ENCODE measurements around the gene AGPAT2.

GRCh38 chr9:136676920-136677686 is 10.2 kb downstream of the AGPAT2 start:
- TF ChIP-seq SIN3A (IDR thresholded peaks at IDR 0.05; ENCODE audit: borderline replicate concordance, insufficient read depth, low read length) (no peak), POLR2AphosphoS5 (IDR thresholded peaks at IDR 0.05; ENCODE audit: low read depth, low read length) (no peak), REST (IDR thresholded peaks at IDR 0.05; ENCODE audit: insufficient read depth in 1 of 2, low read depth in 2 of 2, low read length in 2 of 2) (no peak), TAF1 (IDR thresholded peaks at IDR 0.05; ENCODE audit: borderline replicate concordance, insufficient read depth, low read length) (no peak)

All from PFSK-1 (cell line).